HEK293 (cell line): Measurements from ENCODE around the gene MYOF.

Source experiments
- CTCF ChIP-seq: fragments of 450-650 bp; formaldehyde crosslinking; IDR thresholded peaks from 2 replicates; pipeline ENCODE4 v1.5.1; 2016; ENCODE audit warnings: missing biosample characterization, missing genetic modification characterization
- GFI1B ChIP-seq: fragments of 450-650 bp; formaldehyde crosslinking; IDR thresholded peaks from 2 replicates; pipeline ENCODE4 v1.5.1; 2016; ENCODE audit warnings: missing biosample characterization, missing genetic modification characterization
- PRDM4 ChIP-seq: fragments of 450-650 bp; formaldehyde crosslinking; IDR thresholded peaks from 2 replicates; pipeline ENCODE4 v1.5.1; 2017; ENCODE audit warnings: missing biosample characterization, missing genetic modification characterization
- ZBTB8A ChIP-seq: fragments of 450-650 bp; formaldehyde crosslinking; IDR thresholded peaks from 2 replicates; pipeline ENCODE4 v1.5.1; 2016; ENCODE audit warnings: missing biosample characterization, missing genetic modification characterization
- ZNF664 ChIP-seq: fragments of 450-650 bp; formaldehyde crosslinking; IDR thresholded peaks from 2 replicates; pipeline ENCODE4 v1.5.1; 2016; ENCODE audit warnings: missing biosample characterization, missing genetic modification characterization
- ZNF707 ChIP-seq: fragments of 450-650 bp; formaldehyde crosslinking; IDR thresholded peaks from 2 replicates; pipeline ENCODE4 v1.5.1; 2016; ENCODE audit warnings: missing biosample characterization, missing genetic modification characterization
- ZNF830 ChIP-seq: fragments of 450-650 bp; IDR thresholded peaks from 2 replicates; pipeline ENCODE4 v1.5.0; 2018; ENCODE audit warnings: missing biosample characterization, missing genetic modification characterization, low read depth, mild to moderate bottlenecking, moderate library complexity

- no peak for TF ChIP-seq GFI1B (tag by site-specific recombination)
- TF ChIP-seq ZNF707 (tag by site-specific recombination) = no peak
- TF ChIP-seq CTCF = no peak
- TF ChIP-seq ZNF830 = no peak
- TF ChIP-seq PRDM4 (tag by site-specific recombination) = no peak
- TF ChIP-seq ZBTB8A (tag by site-specific recombination) = no peak
- TF ChIP-seq ZNF664 (tag by site-specific recombination) = no peak
Observed at GRCh38 chr10:93383562-93383981, 98.6 kb downstream of the MYOF start.
